K562 (cell line): ENCODE measurements around the gene COQ8A. TPM values are rescaled to one million over a fixed set of nuclear protein-coding genes. Genes with fewer than 3 reads are reported as not detected.

Source experiments
- ETV1 ChIP-seq: fragments of 450-650 bp; conservative IDR thresholded peaks from 2 replicates; pipeline ENCODE4 v1.6.1; 2016; ENCODE audit warnings: missing genetic modification characterization, control low read depth, low read depth, missing compliant biosample characterization
- GTF2F1 ChIP-seq: IDR thresholded peaks from 2 replicates; pipeline ENCODE4 v1.6.1; 2011; ENCODE audit warnings: low read depth, low read length, improper control_type of control experiment
- IFI16 ChIP-seq: fragments of 250-450 bp; sonication (Bioruptor Pico); IDR thresholded peaks from 2 replicates; pipeline ENCODE4 v2.1.2; 2022; ENCODE audit warnings: mild to moderate bottlenecking, inconsistent platforms
- ILK ChIP-seq: fragments of 450-650 bp; IDR thresholded peaks from 2 replicates; pipeline ENCODE4 v1.6.1; 2016; ENCODE audit warnings: missing genetic modification characterization, low read depth, mild to moderate bottlenecking, missing compliant biosample characterization, moderate library complexity, borderline replicate concordance
- POU5F1 ChIP-seq: fragments of 150-350 bp; IDR thresholded peaks from 2 replicates; pipeline ENCODE4 v1.6.1; 2014; ENCODE audit warnings: borderline replicate concordance, low read length, low read depth, mild to moderate bottlenecking; ENCODE audit not compliant: partially characterized antibody
- RHOXF2B ChIP-seq: fragments of 250-450 bp; sonication (Bioruptor Pico); conservative IDR thresholded peaks from 2 replicates; pipeline ENCODE4 v1.5.1; 2021
- ZKSCAN3 ChIP-seq: fragments of 250-450 bp; sonication (Bioruptor Pico); IDR thresholded peaks from 2 replicates; pipeline ENCODE4 v1.4.0; 2020
- ZNF217 ChIP-seq: sonication (generic); formaldehyde crosslinking; IDR thresholded peaks from 2 replicates; pipeline ENCODE4 v1.8.0; 2022; ENCODE audit warnings: mild to moderate bottlenecking, missing genetic modification reagents
- ZNF316 ChIP-seq: fragments of 450-650 bp; IDR thresholded peaks from 2 replicates; pipeline ENCODE4 v1.6.1; 2016
- ZNF324 ChIP-seq: fragments of 250-450 bp; sonication (Bioruptor Pico); IDR thresholded peaks from 2 replicates; pipeline ENCODE4 v1.4.0; 2020; ENCODE audit warnings: mild to moderate bottlenecking
- polyA plus RNA-seq, 8 experiments: library from polyadenylated mRNA; depleted of rRNA in 4 of 8; stranded (reverse) in 5 of 8; unstranded in 3 of 8; fragments of >200 nt; fragmentation: Nextera tagmentation in 2 of 8; fragmentation: Illumina TruSeq in 1 of 8; extraction: Ambion mirVana in 2 of 8; extraction: Trizol in 1 of 8; gene quantifications; 2 replicates each; pipeline versions ENCODE4 v1.2.1 to v1.2.3, GENCODE V29; 2011 to 2014; ENCODE audit warnings: inconsistent platforms in 1 of 8, missing spikeins in 1 of 8
- total RNA-seq, 7 experiments: library from RNA; depleted of rRNA in 6 of 7; stranded (reverse); fragments of >200 nt in 6 of 7; fragmentation: Illumina TruSeq in 2 of 7; extraction: Trizol in 2 of 7; gene quantifications; 2 replicates each; pipeline versions ENCODE4 v1.2.1 to v1.2.3, GENCODE V29; 2011 to 2021; ENCODE audit warnings: low replicate concordance in 1 of 7
- TF ChIP-seq, protein P1 (sequence below): fragments of 450-650 bp; IDR thresholded peaks from one replicate; pipeline ENCODE4 v1.6.1; 2018; ENCODE audit warnings: mild to moderate bottlenecking, moderate library complexity; ENCODE audit not compliant: partially characterized antibody
- TF ChIP-seq, protein P2 (sequence below): fragments of 450-650 bp; IDR thresholded peaks from 2 replicates; pipeline ENCODE4 v1.6.1; 2016; ENCODE audit warnings: missing biosample characterization, missing genetic modification characterization
- TF ChIP-seq, protein P3 (sequence below): sonication (generic); formaldehyde crosslinking; IDR thresholded peaks from 2 replicates; pipeline ENCODE4 v1.8.1; 2023; ENCODE audit warnings: mild to moderate bottlenecking, missing genetic modification reagents
- TF ChIP-seq, protein P4 (sequence below), 2 experiments: fragments of 450-650 bp; IDR thresholded peaks; 2 replicates each; pipeline ENCODE4 v1.6.1; 2018; ENCODE audit warnings: mild to moderate bottlenecking in 2 of 2, low read depth in 1 of 2; ENCODE audit not compliant: partially characterized antibody in 2 of 2
- TF ChIP-seq, protein P5 (sequence below): fragments of 250-450 bp; sonication (Bioruptor Pico); IDR thresholded peaks from 2 replicates; pipeline ENCODE4 v1.6.1; 2021; ENCODE audit warnings: mild to moderate bottlenecking
- TF ChIP-seq, protein P6 (sequence below): fragments of 250-450 bp; sonication (Bioruptor Pico); IDR thresholded peaks from 2 replicates; pipeline ENCODE4 v1.8.0; 2021; ENCODE audit warnings: mild to moderate bottlenecking, moderate library complexity

COQ8A gene
- total and polyA plus RNA-seq, 9 of the 15 experiments (the other 6 are each of a cell fraction or from before 2014, with no cell fraction given), result 2.6 to 54.3 (median 32.4) TPM

DNA sequence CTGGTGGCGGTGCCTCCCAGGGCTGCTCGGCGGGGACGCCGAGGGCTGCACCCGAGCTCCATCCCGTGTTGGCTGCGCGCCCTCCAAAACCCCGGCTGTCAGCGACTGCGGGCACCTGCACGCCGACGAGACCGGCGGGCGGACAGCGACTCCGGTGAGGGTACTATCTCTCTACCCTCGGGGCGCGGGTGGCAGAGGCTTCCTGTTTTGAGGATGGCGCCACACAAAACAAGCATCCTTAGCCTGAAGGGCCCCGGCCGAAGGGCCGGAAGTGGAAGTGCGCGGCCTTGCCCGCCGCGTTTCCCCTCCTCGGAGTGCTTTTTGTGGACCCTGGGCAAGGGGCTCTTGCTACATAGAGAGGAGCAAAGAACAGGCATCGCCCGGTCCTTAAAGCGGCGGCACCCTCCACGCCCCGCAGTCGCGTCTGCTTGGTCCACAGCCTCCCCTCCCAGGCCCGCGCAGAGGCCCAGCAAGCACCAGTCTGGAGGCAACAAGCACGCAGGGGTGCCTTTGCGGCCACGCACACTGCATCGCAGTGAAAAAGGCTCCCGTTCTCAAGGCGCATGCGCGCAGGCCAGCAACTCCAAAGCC, 561 bp upstream of the COQ8A start (continued):
- TF ChIP-seq, protein P1, sequence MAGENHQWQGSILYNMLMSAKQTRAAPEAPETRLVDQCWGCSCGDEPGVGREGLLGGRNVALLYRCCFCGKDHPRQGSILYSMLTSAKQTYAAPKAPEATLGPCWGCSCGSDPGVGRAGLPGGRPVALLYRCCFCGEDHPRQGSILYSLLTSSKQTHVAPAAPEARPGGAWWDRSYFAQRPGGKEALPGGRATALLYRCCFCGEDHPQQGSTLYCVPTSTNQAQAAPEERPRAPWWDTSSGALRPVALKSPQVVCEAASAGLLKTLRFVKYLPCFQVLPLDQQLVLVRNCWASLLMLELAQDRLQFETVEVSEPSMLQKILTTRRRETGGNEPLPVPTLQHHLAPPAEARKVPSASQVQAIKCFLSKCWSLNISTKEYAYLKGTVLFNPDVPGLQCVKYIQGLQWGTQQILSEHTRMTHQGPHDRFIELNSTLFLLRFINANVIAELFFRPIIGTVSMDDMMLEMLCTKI, result no peak
- TF ChIP-seq ZNF316 (no peak; the same call in 1 of the 2 replicates), GTF2F1 (0 out of 2 replicates have a peak, but pooled peaks have one; percentile 31), ETV1 (tag) (peak; percentile 88), ZNF324 (CRISPR knock-in tag) (no peak), ZNF217 (peak; percentile 94), POU5F1 (no peak), ZKSCAN3 (CRISPR knock-in tag) (no peak), RHOXF2B (CRISPR knock-in tag) (peak; percentile 78; the same call in 1 of the 2 replicates), ILK (no peak), IFI16 (CRISPR knock-in tag) (no peak)
- TF ChIP-seq, protein P2, sequence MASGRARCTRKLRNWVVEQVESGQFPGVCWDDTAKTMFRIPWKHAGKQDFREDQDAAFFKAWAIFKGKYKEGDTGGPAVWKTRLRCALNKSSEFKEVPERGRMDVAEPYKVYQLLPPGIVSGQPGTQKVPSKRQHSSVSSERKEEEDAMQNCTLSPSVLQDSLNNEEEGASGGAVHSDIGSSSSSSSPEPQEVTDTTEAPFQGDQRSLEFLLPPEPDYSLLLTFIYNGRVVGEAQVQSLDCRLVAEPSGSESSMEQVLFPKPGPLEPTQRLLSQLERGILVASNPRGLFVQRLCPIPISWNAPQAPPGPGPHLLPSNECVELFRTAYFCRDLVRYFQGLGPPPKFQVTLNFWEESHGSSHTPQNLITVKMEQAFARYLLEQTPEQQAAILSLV (tag), result no peak
- TF ChIP-seq, protein P3, sequence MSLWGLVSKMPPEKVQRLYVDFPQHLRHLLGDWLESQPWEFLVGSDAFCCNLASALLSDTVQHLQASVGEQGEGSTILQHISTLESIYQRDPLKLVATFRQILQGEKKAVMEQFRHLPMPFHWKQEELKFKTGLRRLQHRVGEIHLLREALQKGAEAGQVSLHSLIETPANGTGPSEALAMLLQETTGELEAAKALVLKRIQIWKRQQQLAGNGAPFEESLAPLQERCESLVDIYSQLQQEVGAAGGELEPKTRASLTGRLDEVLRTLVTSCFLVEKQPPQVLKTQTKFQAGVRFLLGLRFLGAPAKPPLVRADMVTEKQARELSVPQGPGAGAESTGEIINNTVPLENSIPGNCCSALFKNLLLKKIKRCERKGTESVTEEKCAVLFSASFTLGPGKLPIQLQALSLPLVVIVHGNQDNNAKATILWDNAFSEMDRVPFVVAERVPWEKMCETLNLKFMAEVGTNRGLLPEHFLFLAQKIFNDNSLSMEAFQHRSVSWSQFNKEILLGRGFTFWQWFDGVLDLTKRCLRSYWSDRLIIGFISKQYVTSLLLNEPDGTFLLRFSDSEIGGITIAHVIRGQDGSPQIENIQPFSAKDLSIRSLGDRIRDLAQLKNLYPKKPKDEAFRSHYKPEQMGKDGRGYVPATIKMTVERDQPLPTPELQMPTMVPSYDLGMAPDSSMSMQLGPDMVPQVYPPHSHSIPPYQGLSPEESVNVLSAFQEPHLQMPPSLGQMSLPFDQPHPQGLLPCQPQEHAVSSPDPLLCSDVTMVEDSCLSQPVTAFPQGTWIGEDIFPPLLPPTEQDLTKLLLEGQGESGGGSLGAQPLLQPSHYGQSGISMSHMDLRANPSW (CRISPR knock-in tag), result no peak
- TF ChIP-seq, protein P4, sequence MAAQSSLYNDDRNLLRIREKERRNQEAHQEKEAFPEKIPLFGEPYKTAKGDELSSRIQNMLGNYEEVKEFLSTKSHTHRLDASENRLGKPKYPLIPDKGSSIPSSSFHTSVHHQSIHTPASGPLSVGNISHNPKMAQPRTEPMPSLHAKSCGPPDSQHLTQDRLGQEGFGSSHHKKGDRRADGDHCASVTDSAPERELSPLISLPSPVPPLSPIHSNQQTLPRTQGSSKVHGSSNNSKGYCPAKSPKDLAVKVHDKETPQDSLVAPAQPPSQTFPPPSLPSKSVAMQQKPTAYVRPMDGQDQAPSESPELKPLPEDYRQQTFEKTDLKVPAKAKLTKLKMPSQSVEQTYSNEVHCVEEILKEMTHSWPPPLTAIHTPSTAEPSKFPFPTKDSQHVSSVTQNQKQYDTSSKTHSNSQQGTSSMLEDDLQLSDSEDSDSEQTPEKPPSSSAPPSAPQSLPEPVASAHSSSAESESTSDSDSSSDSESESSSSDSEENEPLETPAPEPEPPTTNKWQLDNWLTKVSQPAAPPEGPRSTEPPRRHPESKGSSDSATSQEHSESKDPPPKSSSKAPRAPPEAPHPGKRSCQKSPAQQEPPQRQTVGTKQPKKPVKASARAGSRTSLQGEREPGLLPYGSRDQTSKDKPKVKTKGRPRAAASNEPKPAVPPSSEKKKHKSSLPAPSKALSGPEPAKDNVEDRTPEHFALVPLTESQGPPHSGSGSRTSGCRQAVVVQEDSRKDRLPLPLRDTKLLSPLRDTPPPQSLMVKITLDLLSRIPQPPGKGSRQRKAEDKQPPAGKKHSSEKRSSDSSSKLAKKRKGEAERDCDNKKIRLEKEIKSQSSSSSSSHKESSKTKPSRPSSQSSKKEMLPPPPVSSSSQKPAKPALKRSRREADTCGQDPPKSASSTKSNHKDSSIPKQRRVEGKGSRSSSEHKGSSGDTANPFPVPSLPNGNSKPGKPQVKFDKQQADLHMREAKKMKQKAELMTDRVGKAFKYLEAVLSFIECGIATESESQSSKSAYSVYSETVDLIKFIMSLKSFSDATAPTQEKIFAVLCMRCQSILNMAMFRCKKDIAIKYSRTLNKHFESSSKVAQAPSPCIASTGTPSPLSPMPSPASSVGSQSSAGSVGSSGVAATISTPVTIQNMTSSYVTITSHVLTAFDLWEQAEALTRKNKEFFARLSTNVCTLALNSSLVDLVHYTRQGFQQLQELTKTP (IDR thresholded peaks at IDR 0.05; ENCODE audit: low read depth in 1 of 2, partially characterized antibody in 2 of 2), result peak in 1 of 2 experiments; percentile 33
- TF ChIP-seq, protein P5, sequence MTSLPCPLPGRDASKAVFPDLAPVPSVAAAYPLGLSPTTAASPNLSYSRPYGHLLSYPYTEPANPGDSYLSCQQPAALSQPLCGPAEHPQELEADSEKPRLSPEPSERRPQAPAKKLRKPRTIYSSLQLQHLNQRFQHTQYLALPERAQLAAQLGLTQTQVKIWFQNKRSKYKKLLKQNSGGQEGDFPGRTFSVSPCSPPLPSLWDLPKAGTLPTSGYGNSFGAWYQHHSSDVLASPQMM (CRISPR knock-in tag), result no peak
- TF ChIP-seq, protein P6, sequence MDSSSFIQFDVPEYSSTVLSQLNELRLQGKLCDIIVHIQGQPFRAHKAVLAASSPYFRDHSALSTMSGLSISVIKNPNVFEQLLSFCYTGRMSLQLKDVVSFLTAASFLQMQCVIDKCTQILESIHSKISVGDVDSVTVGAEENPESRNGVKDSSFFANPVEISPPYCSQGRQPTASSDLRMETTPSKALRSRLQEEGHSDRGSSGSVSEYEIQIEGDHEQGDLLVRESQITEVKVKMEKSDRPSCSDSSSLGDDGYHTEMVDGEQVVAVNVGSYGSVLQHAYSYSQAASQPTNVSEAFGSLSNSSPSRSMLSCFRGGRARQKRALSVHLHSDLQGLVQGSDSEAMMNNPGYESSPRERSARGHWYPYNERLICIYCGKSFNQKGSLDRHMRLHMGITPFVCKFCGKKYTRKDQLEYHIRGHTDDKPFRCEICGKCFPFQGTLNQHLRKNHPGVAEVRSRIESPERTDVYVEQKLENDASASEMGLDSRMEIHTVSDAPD (CRISPR knock-in tag), result no peak
